KBM-7 (cell line): ENCODE data around the gene ALOXE3.
A peak's percentile ranks its signal among the peaks of the same experiment; 100 is the strongest.

ENCODE experiments used
- DNase-seq: peaks from one replicate; pipeline ENCODE4 v3.0.0-alpha.2; 2015
- in situ Hi-C: fragments of 300-500 bp; cut with MboI; formaldehyde crosslinking; loops from 2 replicates; pipeline ENCODE4 v1.14.3; 2020; ENCODE audit warnings: low sequenced_read_pairs, low pct_unique_long_range_greater_than_20kb, mixed read lengths

Gene ALOXE3

GRCh38 chr17:8125154-8125946, 7.0 kb upstream of the ALOXE3 start:
- in situ Hi-C loops, result no loop called here
- peak; percentile 89 for DNase-seq

- in situ Hi-C loops, result no loop called here
- no peak for DNase-seq
Measured at GRCh38 chr17:8124350-8125153, 6.2 kb upstream of the ALOXE3 start.

GRCh38 chr17:8123695-8124349, 5.5 kb upstream of the ALOXE3 start, which contains the start of gene HES7:
HES7 (minus strand) TSS chr17:8124106; CDS start chr17:8124084, 22 bp downstream.
- in situ Hi-C loops, result no loop called here
- DNase-seq, result peak; percentile 74

- peak; percentile 56 for DNase-seq
- in situ Hi-C loops, result no loop called here
Measured at GRCh38 chr17:8122924-8123694, 4.8 kb upstream of the ALOXE3 start.

- in situ Hi-C loops, result no loop called here
Measured at GRCh38 chr17:8122422-8122923, 4.2 kb upstream of the ALOXE3 start.

GRCh38 chr17:8121681-8122421, 3.5 kb upstream of the ALOXE3 start:
- in situ Hi-C loops, result no loop called here
- peak; percentile 80 for DNase-seq

More at GRCh38 chr17:8122422-8122923, 4.2 kb upstream of the ALOXE3 start:
- peak; percentile 38 for DNase-seq

GRCh38 chr17:8121407-8121680, 3.0 kb upstream of the ALOXE3 start:
- in situ Hi-C loops, result no loop called here
- DNase-seq, result no peak

- peak; percentile 90 for DNase-seq
- in situ Hi-C loops, result no loop called here
Measured at GRCh38 chr17:8120520-8121406, 2.4 kb upstream of the ALOXE3 start.

- in situ Hi-C loops, result no loop called here
- peak; percentile 98 for DNase-seq
Measured at GRCh38 chr17:8119581-8120519, 1.5 kb upstream of the ALOXE3 start.

- DNase-seq, result peak; percentile 94
- in situ Hi-C loops, result no loop called here
Measured at GRCh38 chr17:8118769-8119580, 661 bp upstream of the ALOXE3 start.

GRCh38 chr17:8117367-8117979, 841 bp downstream of the ALOXE3 start:
- in situ Hi-C loops, result no loop called here

GRCh38 chr17:8116776-8117175, 1.5 kb downstream of the ALOXE3 start:
- no peak for DNase-seq
- in situ Hi-C loops, result no loop called here

More at GRCh38 chr17:8117367-8117979, 841 bp downstream of the ALOXE3 start:
- peak; percentile 21 for DNase-seq

- in situ Hi-C loops, result no loop called here
- DNase-seq, result no peak
Measured at GRCh38 chr17:8110907-8111306, 7.4 kb downstream of the ALOXE3 start.

- no peak for DNase-seq
- in situ Hi-C loops, result no loop called here
Measured at GRCh38 chr17:8110456-8110804, 7.9 kb downstream of the ALOXE3 start.

- in situ Hi-C loops, result no loop called here
Measured at GRCh38 chr17:8109661-8110455, 8.5 kb downstream of the ALOXE3 start.

More at GRCh38 chr17:8109661-8110455, 8.5 kb downstream of the ALOXE3 start:
- peak; percentile 60 for DNase-seq
